Measurements from ENCODE around the gene NOTCH1.
"Not testable (repeated sequence)": the region's sequence is repeated elsewhere in the genome, so short reads cannot be mapped to it uniquely, and the experiment has no call there.

NOTCH1 gene

DNA sequence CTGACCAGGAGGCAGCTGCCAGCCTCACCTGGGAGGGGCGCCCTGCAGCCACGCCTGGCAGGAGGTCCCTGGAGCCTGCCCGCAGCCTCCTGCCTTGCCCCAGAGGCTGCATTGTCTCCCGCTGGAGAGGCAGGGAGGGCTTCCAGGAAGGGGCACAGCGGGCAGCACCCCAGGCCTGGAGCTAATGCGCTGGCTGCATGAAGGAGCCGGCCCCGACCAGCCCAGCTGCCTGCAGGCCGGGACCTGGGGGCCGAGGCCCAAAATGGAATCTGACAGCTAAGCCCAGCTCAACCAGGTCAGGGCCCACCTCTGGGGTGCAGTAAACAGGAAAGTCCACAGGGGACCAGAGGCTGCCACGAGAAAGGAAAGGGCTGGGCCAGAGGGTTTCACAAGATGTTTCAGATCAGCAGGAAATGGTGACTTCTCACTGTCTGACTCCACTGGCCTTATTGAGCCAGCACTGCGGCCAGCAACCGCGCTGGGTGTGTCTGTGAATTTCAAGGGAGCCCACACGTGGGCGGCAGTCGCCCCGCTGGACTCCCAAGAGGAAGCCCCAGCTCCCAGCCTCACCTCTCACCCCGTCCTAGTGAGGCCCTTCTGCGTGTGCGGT is 18.6 kb upstream of the NOTCH1 start:
- DNase-seq (ENCODE audit: low spot score): no peak

DNA sequence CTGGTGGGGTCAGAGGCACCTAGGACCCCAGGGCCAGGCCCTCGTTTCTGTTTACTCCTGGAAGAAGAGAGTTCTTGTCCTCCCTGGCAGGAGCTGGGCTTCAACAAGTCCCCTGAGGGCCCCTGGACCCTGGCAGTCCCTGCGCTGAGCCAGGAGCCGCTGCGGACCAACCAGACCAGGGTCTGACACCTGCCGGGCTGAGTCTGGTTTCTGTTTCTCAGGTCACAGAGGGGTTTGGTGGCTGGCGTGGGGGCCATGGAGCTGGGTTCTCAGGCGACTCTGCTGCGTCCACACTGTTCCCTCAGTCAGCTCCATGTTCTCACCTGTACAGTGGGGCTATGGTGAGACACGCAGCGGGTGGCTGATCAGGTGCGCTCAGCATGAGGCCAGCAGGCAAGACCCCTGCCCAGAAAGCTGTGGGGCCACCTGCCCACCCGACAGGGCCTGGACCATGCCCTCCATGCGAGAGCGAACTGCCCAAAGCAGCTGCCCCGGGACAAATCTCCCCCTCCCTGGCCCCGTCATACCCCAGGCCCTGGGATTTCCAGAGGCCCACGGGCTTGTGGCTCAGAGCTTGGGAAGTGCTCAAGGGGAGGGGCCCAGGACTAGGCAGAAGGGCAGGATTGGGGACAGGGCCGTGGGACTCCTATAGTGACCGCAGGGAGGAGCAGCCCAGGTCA is 17.9 kb upstream of the NOTCH1 start:
- no peak for DNase-seq (ENCODE audit: low spot score)

DNA sequence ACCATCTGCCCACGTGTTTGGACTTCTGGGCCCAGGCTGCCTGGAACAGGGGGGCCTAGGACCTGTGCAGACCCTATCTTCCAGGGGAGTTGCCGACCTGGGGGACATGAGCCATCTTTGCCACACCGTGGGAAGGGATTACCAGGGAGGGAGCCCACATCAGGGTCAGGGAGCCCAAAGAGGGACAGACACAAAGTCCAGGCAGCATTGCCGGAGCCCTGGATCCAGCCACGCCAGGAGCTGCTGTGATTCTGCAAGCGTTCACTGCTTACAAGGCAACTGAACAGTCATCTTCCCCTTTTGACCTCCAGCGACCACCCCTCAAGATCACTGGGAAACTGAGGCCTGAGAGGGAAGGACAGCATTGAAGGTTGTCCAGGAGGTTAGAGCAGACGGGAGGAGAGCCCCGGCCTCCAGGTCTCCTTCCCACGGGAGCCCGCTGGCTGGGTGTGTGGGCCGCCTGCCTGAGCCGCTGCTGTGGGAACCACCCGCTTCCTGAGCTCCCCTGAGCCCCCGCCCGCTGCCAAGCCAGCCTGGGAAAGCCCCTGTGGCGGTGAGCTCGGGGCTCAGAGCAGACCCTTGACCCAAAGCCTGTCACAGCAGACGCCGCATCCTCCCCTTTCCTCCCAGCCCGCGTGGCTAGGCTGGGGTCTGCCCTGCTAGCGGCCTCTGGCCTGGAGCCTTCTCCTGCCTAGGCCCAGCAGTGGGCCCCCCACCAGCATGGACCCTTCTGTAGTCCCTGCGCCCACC is 17.1 kb upstream of the NOTCH1 start:
- DNase-seq (ENCODE audit: low spot score): no peak

DNA sequence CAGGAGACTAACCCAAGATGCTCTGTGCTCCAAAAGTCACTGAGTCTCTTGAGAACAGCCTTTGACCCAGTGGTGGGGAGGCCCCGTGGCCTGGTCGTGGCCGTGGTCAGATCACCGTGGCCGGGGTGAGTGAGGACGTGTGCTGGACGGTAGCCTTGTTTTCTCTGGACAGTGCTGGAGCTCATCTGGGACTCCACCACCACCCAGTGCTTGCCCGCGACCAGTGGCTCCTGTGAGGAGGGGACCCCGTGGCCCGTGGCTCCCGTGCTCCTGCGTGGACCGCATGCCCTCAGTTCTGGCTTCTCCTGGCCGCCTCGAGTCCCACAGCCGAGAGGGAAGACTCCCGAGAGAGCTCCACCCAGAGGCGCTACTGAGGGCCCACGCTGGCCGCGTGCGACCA is 15.9 kb upstream of the NOTCH1 start:
- DNase-seq (ENCODE audit: low spot score): no peak

DNA sequence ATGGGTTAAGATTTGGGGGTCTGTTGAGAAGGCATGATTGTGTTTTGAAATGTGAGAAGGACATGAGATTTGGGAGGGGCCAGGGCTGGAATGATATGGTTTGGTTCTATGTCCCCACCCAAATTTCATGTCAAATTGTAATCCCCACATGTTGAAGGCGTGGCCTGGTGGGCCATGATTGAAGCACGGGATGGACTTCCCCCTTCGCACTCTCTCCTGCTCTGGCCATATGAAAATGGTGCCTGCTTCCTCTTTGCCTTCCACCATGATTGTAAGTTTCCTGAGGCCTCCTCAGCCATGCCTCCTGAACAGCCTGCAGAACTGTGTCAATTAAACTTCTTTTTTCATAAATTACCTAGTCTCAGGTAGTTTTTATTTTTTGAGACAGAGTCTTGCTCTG is 14.7 kb upstream of the NOTCH1 start:
- no peak for DNase-seq (ENCODE audit: low spot score)

DNA sequence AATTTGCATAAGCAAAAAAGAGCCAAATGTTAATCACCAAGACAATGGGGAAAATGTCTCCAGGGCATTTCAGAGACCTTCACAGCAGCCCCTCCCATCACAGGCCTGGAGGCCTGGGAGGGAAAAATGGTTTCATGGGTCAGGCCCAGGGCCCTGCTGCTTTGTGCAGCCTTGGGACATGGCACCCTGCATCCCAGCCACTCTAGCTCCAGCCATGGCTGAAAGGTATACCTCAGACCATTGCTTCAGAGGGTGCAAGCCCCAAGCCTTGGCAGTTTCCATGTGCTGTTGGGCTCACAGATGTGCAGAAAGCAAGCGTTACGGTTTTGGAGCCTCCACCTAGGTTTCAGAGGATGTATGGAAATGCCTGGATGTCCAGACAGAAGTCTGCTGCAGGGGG is 13.5 kb upstream of the NOTCH1 start:
- not testable (repeated sequence) for DNase-seq (ENCODE audit: low spot score)

DNA sequence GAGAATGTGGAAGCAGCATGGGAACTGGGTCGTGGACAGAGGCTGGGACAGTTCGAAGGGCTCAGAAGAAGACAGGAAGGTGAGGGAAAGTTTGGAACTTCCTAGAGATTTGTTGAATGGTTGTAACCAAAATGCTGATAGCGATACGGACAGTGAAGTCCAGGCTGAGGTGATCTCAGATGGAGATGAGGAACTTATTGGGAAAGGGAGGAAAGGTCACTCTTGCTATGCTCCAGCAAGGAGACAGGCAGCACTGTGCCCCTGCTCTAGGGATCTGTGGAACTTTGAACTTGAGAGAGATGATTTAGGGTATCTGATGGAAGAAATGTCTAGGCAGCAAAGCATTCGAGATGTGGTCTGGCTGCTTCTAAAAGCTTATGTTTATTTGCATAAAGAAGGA is 13.0 kb upstream of the NOTCH1 start:
- not testable (repeated sequence) for DNase-seq (ENCODE audit: low spot score)

DNA sequence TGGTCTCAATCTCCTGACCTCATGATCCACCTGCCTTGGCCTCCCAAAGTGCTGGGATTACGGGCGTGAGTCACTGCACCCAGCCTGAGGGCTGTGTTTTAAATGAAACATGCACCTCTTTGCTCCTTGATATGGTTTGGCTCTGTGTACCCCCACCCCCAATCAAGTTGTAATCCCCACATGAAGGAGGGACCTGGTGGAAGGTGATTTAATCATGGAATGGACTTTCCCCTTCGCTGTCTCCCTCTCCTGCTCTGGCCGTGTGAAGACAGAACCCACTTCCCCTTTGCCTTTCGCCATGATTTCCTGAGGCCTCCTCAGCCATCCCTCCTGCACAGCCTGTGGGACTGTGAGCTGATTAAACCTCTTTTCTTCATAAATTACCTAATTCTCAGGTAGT is 12.5 kb upstream of the NOTCH1 start:
- no peak for DNase-seq (ENCODE audit: low spot score)

DNA sequence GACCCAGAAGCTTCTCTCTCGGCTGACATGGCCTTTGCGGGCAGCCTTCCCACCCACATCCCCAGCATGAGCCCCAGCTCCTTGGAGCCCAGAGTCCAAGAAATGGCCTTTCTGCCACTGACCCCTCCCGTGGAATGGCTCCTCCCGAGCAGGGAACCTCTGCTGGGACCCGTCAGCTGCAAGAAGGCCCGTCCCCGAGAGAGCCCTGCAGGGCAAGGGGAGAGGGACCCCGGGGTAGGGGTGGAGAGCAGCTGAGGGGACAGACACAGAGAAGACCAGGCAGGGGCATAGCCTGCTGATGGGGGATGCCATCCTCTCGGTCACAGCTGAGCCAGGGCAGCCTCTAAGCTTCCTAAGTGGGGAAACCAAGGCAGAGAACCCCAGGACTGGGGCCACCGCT is 11.2 kb upstream of the NOTCH1 start:
- no peak for DNase-seq (ENCODE audit: low spot score)

DNA sequence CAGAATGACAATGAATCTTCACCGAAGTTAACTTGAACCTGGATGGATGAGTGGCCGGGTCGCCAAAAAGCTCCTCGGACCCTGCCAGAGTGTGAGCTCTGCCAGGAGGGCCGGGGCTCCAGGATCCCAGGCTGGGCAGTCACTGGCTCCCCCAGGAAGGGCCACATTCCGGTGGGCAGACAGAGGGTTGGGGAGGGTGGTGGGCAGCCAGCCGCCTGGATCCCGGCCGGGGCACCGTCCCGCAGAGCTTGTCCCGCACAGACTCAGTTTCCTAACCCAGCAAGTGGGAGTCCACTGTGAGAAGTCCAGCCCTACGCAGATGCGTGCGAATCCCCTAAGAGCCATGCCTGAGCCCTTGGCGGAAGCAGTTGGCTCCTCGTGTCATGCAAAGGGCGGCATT is 10.3 kb upstream of the NOTCH1 start:
- no peak for DNase-seq (ENCODE audit: low spot score)

DNA sequence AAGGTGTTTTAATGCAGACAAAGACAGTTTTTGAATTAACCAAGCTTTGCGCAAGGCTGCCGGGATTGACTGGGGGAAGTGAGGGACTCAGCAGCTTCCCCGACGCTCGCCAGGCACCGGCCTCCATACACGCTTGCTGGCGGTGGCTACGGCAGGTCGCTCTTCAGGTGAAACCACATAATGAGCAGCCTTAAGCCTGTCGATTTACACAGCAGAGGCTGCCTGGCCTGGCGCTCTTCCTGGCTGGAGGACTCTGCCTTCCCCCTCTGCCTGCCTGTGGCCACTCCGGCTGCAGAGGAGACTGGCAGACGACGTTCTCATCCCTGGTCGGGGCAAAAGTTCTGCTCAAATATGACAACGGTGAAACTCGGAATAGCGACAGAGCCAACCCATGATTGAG is 9.0 kb upstream of the NOTCH1 start:
- DNase-seq (ENCODE audit: low spot score): no peak

DNA sequence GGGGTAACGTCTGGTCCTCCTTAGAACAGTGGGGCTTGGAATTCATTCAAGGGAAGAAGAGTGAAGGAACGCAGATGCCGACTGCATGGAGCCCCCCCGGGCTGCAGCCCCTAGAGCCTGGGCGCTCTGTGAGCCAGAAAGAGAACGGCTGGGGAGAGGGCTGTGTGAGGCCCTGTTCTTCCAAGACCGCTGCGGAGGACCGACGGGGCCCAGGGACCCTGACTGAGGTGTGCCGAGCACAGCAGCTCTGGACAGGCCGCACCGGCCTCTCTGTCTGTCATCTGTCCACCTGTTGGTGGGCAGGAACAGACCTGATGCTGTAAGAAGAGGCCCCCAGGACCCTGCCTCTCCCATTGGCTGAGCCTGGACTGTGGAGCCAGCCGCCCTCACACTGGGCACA is 7.7 kb upstream of the NOTCH1 start:
- no peak for DNase-seq (ENCODE audit: low spot score)

DNA sequence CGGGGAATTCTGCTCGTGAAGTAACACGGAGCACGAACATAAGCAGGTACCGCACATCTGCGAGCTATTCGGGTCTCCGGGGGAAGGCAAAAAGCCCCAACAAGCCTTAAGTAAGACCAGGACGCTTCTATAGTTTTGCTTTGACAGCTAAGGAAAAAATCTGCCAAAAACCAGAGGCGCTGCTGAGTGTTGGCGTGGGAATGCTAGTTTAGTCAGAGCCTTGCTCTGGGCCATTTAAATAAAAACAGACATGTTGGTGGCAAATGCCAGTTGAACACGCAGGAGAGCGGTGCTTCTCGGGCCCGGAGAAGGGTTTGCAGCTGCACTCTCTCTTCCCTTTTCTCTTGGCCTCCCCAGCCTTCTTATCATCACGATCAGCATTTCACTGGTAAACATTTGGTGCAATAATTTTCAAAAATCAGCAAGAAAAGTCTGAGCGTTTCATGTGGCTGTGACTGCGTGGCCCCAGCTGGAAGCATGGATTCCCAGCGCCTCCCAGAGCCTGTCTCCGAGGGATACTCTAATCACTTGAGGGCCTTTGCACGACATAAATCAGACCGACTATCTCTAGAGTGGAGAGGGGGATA is 6.4 kb upstream of the NOTCH1 start:
- DNase-seq (ENCODE audit: low spot score): no peak

DNA sequence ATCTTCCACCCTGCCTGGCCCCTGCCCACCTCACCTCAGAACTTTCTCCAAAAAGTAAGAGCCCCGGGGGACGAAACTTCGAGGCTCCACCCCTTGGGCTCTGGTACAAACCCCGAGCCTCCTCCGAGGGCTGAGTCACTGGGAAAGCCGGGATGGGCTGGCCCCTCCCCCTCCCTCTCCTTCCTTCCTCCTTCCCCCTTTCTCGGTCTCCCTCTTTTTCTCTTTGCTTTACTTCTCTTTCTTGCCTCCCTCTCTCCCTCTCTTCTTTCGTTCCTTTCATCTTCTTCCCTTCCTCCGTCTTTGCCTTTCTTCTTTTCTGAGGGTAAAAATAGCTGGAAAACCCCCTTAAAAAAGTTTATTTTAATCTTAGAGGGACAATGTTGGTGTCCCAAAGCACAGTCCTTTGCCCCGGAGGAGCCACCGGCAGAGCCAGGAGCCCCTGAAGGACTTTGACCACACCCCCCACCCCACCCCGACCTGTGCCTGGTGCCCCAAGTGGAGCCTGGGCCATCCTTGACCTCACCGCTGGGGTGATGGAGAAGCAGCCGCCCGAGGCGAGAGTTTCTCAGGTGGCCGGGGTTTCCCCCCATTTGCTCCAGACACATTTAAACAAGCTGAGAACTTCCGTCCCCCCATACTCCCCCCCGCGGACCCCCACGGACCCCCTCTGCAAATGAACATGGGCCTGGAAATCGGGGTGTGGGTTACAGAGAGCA is 5.7 kb upstream of the NOTCH1 start:
- no peak for DNase-seq (ENCODE audit: low spot score)

DNA sequence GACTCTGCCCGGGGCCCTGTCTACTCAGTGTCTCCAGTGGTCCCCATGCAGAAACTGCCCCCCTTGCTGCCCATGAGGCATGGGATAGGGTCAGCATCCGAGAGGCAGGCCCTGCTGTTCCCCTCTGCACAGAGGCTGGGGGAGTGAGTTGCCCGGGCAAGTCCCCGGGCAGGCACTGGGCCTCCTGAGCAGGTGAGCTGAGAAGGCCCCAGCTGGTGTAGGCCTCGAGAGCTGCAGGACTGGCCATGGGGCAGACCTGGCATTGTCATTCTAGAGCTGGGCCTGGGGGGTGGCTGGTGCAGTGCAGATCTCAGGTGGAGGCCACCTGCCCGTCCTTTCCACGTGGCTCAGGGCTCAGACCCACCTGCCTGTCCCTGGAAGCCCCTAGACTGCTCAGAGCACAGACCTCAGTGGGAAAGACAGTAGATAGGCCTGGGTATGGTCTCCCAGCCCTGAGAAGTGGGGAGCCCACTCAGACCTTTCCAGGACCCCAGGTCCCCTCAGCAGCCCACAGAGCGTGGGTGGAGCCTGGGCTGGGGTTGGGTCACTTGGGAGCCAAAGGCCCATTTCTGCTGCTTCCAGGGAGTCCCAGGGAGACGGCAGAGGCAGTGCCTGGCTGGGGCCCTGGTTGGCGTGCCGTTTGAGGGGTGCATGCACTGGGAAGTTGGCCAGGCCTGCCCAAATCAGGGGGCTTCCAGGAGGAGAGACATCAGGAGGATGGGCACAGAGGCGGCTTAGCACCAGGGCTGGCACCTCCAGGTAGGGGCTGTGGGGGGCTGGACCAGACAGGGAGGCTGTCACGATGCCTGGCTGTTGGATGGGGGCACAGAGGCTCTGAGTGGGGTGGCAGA is 4.8 kb upstream of the NOTCH1 start:
- DNase-seq (ENCODE audit: low spot score): no peak

DNA sequence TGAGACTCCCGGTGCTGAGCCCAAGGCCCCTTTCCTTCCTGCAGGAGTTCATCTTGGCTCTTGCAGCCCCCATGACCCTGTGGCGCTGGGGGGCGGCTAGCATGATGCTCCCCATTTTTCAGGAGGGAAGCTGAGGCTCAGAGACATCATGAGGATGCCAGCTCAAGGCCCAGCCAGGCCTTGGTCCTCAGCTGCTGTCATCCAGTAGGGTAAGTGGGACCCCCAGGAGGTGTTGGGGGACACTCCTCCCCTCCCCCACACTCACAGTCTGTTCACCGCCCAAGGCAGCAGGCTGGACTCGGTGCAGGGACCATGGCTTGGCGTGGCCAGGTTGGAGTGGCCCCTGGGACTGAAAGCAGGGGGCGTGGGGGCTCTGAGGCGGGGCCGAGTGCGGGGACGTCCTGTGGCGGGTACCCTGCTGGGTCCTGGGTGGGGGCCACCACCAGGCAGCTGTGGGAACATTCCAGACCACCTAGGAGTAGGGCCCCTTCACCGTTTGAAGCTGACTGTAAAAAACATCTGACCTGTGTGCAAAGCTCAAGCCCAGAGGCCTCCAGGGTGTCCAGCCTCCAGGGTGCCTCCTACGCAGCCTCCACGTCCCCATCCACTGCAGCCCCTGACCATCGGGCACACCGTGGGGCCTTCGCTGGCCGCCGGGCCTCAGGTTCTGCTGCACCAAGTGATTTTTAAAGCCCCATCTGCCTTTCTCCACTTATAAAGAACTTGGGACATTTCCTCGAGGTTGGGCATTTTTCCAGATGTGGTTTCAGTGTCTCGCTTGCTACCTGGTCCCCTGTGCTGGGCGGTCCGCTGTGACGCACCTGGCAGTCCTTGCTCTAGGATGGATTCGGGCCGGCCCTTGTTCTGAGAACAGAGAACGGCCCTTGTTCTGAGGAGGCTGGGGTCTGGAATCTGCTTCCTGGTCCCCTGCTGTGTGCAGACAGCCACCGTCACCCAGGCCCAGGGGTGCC is 3.4 kb upstream of the NOTCH1 start:
- DNase-seq (ENCODE audit: low spot score): no peak

DNA sequence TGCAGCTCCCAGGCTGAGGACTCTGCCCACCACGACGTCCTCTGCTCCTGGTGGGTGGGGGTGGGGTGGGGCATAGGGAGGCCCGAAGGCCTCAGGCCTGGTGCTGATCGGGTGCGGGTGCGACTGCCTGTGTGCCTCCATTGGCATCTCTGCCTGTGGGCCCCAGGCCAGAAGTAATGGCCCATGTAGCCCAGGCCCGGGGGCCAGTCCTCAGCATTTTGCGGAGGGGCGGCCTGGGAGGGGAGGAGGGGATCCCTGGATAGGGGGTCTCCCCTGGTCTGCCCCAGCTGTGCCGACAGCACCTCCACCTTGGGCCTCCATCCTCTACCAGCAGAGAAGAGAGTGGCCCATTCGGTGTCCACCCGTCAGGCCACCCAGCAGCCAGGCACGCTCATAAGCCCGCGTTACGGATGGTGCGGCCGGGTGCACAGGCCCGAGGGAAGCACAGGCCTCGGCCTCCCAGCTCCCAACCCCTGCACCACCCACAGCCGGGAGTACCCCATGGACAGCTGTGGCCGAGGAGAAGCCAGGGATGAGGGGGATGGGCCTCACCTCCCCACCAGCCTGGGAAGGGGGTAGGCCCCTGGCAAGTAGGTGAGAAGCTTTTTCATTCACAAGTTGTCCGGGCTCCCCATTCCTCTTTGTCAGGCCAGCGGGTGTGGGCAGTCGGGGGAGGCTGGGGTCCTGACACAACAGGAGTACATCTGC is 1.8 kb upstream of the NOTCH1 start:
- no peak for DNase-seq (ENCODE audit: low spot score)

DNA sequence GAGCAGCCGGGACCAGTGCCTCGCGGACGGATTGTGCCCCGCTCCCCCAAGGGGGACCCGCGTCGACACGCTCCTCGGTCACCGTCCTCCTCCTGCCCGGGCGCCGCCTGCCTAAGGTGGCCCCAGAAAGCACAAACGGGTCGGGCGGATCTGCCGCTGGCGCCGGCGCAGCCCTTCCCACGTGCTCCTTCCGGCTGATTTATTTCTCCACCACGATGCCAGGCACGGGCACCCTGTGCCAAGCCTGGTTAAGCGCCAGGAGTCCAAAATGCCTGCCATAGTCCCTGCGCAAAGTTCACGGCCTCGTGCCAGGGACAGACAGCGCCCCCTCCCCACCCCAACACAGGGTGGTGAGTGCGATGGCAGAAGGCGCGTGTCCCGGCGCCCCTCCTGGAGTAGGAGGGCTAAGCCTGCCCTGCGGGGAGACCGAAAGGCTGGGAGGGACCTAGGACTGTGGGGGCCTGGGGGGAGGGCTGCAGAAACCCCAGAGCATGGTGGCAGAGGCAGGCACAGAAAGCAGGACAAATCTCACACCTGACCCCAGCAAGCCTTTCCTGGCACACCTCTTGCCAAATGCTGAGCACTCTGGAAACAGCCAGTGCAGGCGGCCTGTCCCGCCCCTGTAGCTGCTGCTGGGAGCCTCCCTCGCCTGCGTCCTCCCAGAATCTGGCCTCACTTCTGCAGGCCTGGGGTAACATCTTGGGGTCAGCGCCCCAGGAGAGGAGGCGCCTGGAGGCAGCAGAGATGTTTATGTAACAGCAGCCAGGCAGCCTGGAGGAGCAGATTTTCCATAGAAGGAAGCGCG is 1.1 kb upstream of the NOTCH1 start:
- peak; percentile 50 for DNase-seq (ENCODE audit: low spot score)

DNA sequence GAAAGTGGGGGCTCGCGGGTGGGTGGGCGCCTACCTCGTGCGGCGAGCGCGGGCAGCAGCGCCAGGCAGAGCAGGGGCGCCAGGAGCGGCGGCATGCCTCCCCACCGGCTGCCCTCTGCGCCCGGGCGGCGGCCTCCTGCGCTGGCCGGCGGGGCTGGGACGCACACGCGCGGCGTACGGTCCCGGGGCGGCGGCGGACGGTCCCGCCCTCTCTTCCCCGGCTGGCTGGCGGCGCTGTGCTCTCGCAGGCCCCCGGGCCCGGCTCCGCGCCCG is 220 bp downstream of the NOTCH1 start:
- DNase-seq (ENCODE audit: low spot score): no peak

Measured in CD4-positive, alpha-beta T cell treated with Interleukin-15 for 4 hours (primary cell).